Activated T-cell treated with anti-CD3 and anti-CD28 coated beads for 4 hours (primary cell): ENCODE data around the gene GNAS-AS1.
A peak's percentile ranks its signal among the peaks of the same experiment; 100 is the strongest.
"Not testable (repeated sequence)": the region's sequence is repeated elsewhere in the genome, so short reads cannot be mapped to it uniquely, and the experiment has no call there.

Experiments
- DNase-seq: peaks from one replicate; pipeline ENCODE4 v3.0.0-alpha.2; 2020

GNAS-AS1 gene

DNA sequence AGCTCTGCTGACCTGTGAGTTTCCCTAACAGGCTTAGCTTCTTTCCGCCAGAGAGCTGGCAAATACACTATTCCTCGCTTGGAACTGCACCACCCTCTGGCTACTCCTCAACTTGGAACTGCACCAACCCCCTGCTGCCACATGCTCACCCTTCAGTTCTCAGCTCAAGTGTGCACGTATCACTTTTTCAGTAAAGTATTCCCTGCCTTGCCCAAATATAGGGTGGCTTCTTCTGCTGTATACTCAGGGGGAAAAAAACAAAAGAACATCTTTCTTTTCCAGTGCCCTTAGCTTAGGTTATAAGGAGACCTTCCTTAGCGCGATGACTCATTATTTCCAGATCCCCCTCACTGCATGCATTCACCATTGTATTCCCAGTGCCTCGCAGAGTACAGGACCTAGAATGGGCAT, 21.2 kb downstream of the GNAS-AS1 start:
- DNase-seq: no peak

DNA sequence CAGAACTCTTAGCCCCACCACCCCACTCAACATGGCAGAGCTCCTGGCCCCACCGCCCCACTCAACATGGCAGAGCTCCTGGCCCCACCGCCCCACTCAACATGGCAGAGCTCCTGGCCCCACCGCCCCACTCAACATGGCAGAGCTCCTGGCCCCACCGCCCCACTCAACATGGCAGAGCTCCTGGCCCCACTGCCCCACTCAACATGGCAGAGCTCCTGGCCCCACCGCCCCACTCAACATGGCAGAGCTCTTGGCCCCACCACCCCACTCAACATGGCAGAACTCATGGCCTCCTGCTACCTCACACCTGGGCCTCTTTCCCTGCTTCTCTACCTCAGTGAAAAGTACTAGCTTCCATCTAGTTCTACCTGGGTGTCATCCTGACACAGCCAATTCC, 21.9 kb downstream of the GNAS-AS1 start:
- DNase-seq: not testable (repeated sequence)

DNA sequence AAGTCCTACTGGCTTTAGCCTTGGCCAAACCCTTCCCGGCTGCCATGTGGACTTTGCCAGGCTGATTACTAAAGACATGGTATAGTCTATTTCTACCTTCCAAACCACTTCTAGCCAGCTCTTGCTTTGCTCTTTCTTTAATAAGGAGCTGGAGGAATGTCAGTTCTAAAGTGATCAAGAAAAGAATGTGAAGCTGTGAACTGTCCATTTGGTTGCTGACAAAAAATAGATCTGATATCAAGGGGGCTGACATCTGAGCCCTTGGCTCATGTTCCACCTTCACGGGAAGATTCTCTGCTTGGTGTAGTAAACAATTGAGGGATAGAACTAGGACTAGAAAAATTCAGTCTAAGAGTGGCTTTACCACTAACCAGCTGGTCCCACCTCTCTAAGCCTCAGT, 22.6 kb downstream of the GNAS-AS1 start:
- no peak for DNase-seq

DNA sequence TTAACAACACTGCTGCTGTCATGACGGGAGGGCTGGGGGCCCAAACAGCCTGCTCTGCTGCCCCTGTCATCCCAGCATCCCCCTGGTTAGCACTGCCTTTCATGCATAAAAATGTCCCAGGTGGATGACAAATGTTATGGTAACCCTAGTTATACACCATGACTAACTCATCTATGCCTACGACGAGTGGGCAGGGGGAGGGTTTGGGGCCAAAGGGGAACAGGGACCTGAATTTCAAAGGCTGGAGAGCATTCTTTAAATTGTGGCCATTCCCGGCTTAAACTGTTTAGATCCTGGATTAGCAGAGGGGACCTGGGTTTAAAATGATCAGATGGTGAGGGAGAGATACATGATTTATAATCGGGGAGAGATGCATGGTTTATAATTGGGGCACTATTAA, 24.4 kb downstream of the GNAS-AS1 start:
- DNase-seq: no peak

DNA sequence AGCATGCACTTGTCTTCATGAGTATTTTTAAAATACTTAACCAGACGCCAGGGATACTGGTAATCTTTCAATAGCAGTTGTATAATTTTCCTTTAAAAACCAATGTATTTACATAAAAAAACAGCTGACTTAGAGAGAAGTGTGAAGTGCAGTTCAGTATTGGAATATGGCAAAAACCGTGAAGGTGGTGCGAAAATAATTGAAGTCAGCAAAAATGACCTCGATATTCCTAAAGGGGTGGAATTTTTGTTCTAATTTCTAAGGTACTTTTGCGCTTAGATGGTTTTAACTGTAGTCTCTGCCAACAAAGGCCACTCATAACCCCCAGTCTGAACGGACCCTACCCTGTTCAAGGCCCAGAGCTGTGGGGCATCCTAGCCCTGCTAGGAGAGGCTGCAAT, 25.3 kb downstream of the GNAS-AS1 start:
- no peak for DNase-seq

DNA sequence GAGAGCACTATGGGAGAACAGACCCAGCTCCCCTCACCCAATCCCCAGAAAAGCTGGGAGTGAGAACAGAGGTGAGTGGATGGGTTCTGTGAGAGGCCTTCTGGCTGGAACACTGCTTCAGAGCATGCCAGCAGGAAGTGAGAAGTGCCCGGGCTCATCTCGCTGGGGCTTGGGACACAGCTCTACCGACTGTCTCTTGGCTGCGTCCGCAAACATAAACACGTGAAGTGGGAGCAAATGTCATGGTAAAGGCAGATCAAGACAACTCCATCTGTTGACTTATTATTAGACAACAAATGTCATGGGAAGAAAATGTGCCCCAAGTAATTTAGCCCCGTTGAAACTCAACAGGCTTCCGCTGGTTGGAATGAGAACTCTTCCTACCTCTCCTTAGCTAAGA, 25.9 kb downstream of the GNAS-AS1 start:
- no peak for DNase-seq

DNA sequence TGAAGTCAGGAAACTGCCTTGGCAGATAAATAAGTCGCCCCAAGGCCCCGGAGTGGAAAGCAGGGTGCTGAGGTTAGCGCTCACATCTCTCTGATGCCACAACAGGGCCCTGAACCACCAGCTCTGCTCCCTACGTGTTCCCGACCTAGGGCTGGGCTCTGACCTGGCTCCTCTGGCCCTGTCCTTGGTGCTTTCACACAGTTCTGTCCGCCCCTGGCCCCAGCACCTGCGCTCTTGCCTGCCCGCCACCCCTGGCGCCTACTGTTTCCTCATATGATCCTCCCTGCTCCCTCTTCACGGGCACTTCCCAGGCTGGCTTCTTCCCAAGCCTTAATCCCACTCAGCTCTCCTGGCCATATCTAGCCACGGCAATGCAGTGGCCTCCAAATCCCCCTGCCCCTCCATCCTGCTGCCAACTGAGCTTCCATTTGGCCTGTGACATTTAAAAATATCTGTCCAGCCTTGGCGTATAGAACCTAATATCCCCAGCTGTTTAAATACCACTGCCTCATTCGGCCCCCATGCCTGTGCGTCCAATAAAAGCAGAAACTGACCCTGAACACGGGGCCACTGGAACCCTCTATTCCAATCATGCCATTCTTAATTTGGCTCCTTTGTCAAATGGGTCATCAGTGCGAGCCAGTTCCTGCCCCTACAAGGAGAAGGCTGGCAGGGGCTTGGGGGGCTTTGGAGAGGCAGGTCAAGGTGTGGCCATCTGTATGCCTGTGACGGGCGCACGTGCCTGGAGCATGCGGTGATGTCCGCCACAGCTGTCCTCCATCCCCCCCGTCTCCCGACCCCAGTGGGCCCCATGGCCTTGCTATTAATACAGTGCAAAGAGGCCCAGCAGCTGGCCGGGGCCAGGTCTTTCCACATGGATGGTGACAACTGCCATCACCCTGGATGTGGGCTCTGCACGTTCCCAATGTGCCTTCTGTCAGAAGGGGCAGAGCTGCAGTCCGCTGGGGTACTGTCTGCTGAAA, 27.7 kb downstream of the GNAS-AS1 start:
- no peak for DNase-seq

DNA sequence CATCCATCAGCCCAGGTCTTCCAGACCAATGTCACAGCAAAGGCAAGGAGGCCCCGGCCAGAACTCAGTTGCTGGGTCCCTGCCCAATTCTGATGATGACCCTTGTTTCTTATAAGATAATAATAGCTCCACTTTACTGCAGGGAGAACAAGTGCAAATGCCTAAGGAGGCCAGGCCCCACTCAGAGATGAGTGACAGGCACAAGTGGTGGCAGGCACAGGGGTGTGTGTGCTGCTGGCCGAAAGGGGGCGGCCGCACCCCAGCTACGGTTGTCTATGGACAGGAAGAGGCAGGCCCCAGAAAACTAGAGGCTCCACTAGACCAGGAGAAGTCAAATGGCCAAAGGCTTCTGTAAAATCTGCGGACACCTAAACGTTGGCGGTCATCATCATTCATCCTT, 28.6 kb downstream of the GNAS-AS1 start:
- no peak for DNase-seq

DNA sequence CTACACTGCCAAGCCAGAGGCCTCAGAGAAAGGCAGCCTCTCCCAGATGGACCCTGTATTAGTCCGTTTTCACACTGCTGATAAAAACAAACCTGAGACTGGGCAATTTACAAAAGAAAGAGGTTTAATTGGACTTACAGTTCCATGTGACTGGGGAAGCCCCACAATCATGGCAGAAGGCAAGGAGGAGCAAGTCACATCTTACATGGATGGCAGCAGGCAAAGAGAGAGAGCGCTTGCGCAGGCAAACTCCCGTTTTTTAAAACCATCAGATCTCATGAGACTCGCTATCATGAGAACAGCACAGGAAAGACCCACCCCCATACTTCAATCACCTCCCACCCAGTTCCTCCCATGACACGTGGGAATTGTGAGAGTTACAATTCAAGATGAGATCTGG, 30.2 kb downstream of the GNAS-AS1 start:
- DNase-seq: not testable (repeated sequence)

DNA sequence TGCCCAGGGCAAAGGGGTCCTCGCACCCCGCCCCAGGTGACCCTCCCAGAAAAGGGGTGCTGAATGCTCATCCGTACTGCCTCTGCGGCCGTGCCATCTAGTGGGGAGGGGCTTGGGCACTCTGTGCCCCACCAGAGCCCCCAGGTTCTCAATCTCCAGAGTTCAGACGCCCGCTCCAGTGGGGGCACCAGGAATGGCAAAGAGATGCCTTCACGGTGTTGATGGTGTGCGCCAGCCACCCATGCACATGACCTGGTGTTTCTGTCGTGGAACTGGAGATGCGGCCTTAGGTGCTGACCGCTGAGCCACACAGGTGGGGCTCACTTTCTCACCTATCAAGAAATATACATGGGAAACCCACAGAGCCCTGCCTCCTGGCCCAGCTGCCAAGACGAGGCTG, 30.8 kb downstream of the GNAS-AS1 start:
- no peak for DNase-seq

DNA sequence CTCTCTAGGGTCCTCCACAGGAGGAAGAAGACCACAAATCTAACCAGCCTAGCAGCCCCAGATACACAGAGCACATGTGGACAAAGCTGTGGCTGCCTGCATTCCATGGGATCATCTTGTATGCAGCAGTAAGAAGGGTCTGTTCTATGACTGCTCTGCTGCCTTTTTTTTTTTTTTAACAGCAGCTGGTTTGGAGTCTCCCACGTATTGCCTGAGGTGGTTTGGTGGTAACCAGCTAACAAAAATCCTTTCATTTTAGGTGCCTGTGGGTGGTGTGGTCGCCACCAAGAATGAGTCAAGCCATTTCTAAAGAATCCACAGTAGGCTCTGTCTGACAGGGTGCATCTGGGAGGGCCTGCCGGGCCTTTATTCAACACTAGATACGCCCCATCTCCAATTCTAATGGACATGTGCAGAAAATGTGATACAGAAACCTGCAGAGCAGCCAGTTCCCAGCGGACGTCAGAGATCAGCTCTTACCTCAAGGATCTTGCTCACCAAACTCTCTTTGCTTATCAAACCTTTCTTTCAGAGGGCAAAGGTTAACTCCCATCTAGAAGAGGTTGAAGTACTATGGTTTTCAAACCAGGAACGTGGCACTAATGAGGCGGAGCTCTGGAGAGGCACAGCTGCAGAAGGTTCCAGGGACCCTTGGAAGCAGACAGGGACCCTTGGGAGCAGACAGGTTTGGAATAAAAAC, 32.0 kb downstream of the GNAS-AS1 start:
- peak; percentile 10 for DNase-seq

DNA sequence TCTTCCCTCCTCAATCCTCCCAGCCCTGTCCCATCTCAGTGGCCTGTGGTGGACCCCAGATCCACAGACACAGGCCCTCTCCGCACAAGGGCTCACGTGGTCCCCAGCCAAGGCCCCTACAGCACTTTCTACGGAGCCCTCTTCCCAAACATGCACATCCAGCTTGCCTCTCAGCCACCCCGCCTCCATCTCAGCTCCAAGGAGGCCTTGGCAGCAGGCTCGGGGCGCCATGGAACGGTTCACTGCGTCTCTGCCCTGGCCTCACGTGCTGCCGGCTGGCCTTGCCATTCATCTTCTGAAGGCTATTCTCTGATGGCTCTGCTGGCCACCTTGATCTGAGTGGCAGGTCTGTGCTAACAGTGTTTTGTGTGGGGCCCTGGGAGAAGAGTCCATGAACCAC, 33.0 kb downstream of the GNAS-AS1 start:
- DNase-seq: no peak

DNA sequence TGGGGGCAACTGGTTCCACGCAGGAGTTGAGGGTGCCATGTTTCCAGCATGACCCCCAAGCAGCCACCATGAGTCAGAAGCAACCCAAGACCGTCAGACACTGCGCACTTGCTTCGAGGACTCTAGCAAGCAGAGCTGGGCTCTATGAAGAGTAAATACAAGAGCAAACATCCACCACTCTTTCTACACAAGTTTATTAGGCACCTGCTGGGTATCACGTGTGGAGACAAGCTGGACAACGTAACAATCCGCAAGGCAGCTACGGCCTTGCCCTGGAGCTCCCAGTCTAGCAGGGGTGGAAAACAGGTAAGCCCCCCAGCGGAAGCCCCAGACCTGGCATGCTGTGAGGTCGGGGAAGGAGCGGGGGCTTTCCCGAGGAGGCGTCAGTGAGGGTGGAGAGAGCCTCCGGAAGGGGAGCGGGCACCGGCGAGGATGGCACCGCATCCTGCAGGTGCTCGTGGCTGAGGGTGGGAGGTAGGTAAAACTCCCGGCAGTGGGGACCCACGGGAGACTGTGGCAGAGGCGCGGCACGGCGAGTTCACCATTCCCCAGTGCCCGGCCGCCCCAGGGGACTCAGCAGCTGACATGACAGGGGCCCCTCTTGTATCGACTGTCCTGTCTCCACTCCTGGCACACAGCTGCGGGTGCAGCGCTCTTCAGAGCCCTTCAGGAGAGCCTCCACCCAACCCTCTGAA, 33.6 kb downstream of the GNAS-AS1 start:
- no peak for DNase-seq

DNA sequence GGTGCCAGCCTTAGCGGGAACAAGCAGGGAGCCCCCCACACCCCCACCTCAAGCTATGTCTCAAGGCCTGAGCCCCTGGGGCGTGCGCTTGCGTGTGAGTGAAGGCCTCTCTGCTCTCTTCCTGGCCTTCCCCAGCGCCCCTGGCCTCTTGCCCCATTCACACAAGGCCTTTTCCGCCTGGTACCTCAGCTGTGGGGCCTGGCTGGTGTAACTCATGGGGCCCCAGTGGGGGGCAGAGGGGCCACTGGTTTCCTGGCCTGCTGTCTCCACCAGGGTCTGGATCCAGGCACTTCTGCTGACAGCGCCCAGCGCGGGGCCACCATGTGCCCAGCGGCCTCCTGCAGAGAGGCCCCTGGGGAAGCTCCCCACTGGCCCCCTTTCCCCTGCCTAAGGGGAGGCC, 34.7 kb downstream of the GNAS-AS1 start:
- DNase-seq: no peak

DNA sequence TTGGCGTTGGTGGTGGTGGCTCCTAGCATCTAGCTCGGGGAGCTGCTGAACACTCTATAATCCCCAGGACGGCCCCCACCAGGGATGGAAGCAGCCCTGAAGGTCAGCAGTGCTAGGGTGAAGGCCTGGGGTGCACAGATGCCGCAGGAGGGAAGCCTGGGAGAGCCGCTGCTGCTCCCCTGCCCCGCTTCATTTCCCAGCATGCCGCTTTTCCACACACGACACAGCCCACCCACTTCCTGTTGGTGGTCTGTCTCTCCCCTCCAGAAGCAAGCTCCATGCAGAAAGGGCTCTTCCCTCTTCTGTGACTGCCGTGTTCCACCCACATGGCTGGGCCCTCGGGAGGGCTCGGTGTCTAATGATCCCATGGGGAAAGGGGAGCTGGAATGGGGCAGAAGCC, 35.3 kb downstream of the GNAS-AS1 start:
- DNase-seq: no peak

DNA sequence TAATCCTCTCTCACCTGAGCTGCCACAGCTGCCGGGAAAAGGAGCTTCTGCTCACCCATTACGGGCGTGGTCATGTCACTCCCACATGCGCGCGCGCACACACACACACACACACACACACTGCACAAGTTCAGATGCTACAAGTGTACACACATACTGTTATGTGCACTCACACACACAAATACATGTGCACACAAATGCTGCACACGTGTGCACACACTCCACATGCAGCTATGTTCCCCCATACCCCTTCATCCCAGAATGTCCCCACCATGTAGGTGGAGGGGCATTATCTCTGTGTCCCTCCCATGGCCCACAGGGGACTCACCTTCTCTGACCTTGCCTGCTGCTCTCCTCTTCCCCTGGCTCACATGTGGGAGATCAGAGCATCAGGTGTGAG, 37.3 kb downstream of the GNAS-AS1 start:
- DNase-seq: no peak

DNA sequence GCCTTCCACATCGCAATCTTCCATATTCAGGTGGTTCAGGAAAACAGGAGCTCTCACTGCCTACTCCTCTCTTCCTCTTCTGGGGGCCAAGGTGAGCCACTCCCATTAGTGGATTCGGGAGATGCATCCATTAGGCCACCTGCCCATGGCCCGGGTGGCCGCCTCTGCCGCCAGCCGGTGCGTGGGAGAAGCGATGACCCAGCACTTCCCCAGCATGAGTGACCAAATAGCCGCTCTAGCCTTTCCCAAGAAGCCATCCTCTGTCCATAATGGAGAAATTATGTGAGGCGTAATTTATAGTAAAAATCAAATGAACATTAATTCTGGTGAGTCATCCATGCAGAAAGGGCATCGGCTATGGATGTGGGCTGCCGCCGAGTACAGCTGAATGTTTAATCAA, 39.4 kb downstream of the GNAS-AS1 start:
- no peak for DNase-seq

DNA sequence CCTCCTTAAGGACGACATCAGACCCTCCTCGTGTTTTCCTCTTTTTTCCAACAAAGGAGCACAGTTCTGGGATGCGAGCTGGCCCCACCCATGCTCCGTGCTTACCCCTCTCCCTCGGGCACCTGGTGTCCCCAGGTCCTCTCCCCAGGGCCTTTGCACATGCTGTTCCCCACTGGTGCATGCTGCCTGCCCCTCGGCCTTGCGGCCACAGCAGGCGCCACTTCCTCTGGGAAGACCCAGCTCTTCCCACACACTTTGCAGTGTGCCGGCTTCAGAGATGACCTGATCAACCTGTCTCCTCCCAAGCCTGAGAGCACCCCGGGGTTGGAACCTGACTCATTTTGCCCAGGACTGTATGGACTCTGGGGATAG, 39.8 kb downstream of the GNAS-AS1 start:
- no peak for DNase-seq

DNA sequence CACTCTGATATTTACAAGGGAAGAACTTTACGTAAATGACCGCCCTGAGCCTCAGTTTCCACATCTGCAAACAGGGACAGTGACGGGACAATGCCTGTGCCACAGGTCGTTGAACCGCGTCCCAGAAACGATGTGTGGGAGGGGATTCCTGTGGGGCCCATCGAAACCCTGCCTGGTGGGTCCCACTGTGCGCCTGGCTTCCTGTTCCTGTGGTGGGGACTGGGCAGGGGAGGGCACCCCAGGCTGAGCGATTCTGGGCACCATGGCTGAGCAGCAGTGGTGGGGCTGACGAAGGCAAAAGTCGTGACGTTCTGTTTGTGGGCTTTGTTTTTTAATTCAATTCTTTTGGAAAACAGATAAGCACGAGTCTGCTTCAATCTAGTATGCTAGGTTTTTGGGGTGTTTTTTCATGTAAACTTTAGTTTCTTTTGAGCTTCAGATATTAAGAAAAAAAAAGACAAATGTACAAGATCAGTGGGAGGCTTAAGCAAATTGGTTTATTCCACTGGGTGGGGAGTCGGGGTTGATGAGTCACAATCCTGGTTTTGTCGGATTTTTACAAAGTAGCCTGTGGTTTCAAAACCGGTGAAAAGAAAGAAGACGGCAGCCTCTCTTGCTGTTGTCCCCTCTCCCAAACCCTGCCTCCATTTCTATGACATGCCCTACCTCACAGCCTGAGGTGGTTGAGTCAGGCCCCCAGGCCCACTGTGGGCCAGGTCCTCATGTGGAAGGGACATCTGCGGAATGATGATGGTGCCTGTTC, 40.4 kb downstream of the GNAS-AS1 start:
- DNase-seq: no peak

DNA sequence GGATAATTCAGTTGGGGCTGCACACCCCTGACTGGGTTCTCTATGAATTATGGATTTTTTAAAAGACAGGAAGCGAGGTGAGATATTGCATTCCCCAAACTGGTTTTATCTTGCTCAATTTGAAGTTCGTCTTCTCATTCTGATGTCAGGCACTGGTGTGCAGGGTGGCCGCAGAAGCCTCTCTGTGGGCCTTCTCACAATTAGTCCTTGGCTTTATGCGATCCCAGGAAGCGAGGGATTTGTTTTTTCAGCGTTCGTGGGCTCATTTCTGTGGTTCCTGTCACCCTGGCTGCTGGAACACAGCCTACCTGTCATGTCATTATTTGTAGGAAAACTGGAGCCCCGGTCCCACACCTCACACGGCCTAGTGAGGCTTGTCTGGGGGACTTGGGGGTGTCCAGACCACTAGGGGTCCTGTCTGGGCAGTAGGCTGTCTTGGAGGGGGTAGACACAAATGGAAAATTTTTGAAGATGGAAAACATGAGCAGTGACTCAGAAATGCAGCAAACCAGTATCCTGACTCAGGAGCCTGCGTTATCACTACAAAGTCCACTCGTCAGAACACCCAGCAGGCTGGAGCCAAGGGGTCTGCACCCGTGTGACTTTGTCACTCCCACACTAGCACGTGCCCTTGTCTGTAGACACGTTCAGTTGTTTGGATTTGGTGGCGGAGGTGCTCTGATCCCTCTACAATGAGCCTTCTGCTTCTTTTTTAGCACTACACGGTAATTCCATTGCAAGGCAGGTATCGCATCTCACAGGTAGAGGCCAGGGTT, 42.2 kb downstream of the GNAS-AS1 start:
- DNase-seq: no peak

DNA sequence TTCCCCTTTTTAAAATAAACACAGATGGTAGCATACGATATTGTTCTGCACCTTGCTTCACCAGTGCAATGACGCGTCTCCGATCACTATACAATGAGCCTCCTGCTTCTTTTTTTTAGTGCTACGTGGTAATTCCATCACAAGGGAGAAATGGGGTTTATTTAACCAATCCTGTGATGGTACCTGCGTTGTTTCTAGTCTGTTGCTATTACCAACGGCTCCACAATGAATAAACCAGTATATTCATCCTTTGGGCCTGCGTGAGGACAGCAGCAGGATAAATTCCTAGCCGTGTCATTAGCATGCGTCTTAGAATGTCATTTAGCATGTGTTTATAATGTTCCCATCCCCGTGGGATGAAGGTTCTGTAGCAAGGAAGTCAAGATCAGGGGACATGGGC, 42.9 kb downstream of the GNAS-AS1 start:
- no peak for DNase-seq

DNA sequence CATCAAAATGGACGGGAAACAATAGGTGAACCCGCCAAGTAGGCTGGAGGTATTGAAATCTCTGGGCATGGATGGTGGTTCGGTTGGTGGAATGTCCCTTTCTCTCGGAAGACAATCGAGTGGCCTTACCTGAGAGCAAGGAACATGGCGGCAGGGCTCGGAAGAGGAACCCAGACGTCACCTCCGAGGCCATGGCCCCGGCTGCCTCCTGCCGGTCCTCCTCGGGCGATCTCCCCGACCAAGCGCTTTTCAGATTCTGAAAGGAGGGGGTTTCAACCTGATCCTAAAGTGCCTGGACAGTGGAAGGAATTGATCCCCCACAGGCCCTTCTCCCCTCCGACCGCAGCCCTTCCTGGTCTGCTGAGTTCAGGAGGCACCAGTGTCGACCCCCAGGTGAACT, 47.2 kb downstream of the GNAS-AS1 start:
- no peak for DNase-seq
